Large intestine (tissue), 12 donors: ENCODE measurements around the gene LSM6. TPM values are rescaled to one million over a fixed set of nuclear protein-coding genes. Genes with fewer than 3 reads are reported as not detected.

Source experiments
- DNase-seq, 2 donors: peaks; one replicate each; pipeline versions ENCODE4 v3.0.0 to v3.0.0-alpha.2; 2013
- H3K27ac ChIP-seq: one replicate; pipeline ENCODE4 v1.5.1; 2013; ENCODE audit warnings: low read length
- H3K27me3 ChIP-seq: 2 replicates; pipeline ENCODE4 v1.6.1; 2013; ENCODE audit warnings: low read length; ENCODE audit not compliant: control insufficient read depth, insufficient read depth
- H3K36me3 ChIP-seq: 2 replicates; pipeline ENCODE4 v1.6.1; 2013; ENCODE audit warnings: low read length; ENCODE audit not compliant: control insufficient read depth, insufficient read depth
- H3K4me1 ChIP-seq: one replicate; pipeline ENCODE4 v1.6.1; 2013; ENCODE audit warnings: low read length; ENCODE audit not compliant: control insufficient read depth, insufficient read depth
- H3K4me3 ChIP-seq: one replicate; pipeline ENCODE4 v1.5.1; 2013; ENCODE audit warnings: low read length
- H3K9me3 ChIP-seq: one replicate; pipeline ENCODE4 v1.6.1; 2013; ENCODE audit warnings: mild to moderate bottlenecking, low read depth, low read length, moderate library complexity; ENCODE audit not compliant: control insufficient read depth
- WGBS: methylation state at CpG from one replicate; pipeline ENCODE4 v1.1.5; 2013; ENCODE audit warnings: low lambda C conversion rate; ENCODE audit not compliant: insufficient coverage; 5-methylcytosine and 5-hydroxymethylcytosine counted together
- long read RNA-seq, 11 donors: transcript quantifications; one replicate each; lab custom pipeline, GENCODE V29; 2026
- polyA plus RNA-seq: library from polyadenylated mRNA; unstranded; fragments of 120-200 nt; gene quantifications from one replicate; pipeline ENCODE4 v1.2.1, GENCODE V29; 2013

The LSM6 gene
- 76.4 TPM for polyA plus RNA-seq
- long read RNA-seq, donor 1, transcript LSM6-201 (4 exons, 2,259 nt) = major isoform, 30 of 39 reads
- long read RNA-seq, donor 1, partial matches to known transcripts = 5 of 39 reads
- long read RNA-seq, donor 1, other reads (novel, unspliced or antisense) = 0 of 39 reads
- long read RNA-seq, donor 2, transcript LSM6-201 (4 exons, 2,259 nt) = major isoform, 61 of 72 reads
- long read RNA-seq, donor 2, partial matches to known transcripts = 7 of 72 reads
- long read RNA-seq, donor 2, other reads (novel, unspliced or antisense) = 0 of 72 reads
- long read RNA-seq, donor 3, transcript LSM6-201 (4 exons, 2,259 nt) = major isoform, 89 of 105 reads
- long read RNA-seq, donor 3, partial matches to known transcripts = 11 of 105 reads
- long read RNA-seq, donor 3, other reads (novel, unspliced or antisense) = 0 of 105 reads
- long read RNA-seq, donor 4, transcript LSM6-201 (4 exons, 2,259 nt) = major isoform, 11 of 12 reads
- long read RNA-seq, donor 4, partial matches to known transcripts = 0 of 12 reads
- long read RNA-seq, donor 4, other reads (novel, unspliced or antisense) = 0 of 12 reads
- long read RNA-seq, donor 5, transcript LSM6-201 (4 exons, 2,259 nt) = major isoform, 39 of 40 reads
- long read RNA-seq, donor 5, partial matches to known transcripts = 0 of 40 reads
- long read RNA-seq, donor 5, other reads (novel, unspliced or antisense) = 0 of 40 reads
- long read RNA-seq, donor 6, transcript LSM6-201 (4 exons, 2,259 nt) = major isoform, 35 of 52 reads
- long read RNA-seq, donor 6, partial matches to known transcripts = 15 of 52 reads
- long read RNA-seq, donor 6, other reads (novel, unspliced or antisense) = 0 of 52 reads
- long read RNA-seq, donor 7, transcript LSM6-201 (4 exons, 2,259 nt) = major isoform, 18 of 22 reads
- long read RNA-seq, donor 7, partial matches to known transcripts = 0 of 22 reads
- long read RNA-seq, donor 7, other reads (novel, unspliced or antisense) = 0 of 22 reads
- long read RNA-seq, donor 8, transcript LSM6-201 (4 exons, 2,259 nt) = major isoform, 82 of 90 reads
- long read RNA-seq, donor 8, partial matches to known transcripts = 6 of 90 reads
- long read RNA-seq, donor 8, other reads (novel, unspliced or antisense) = 0 of 90 reads
- long read RNA-seq, donor 9, transcript LSM6-201 (4 exons, 2,259 nt) = major isoform, 52 of 63 reads
- long read RNA-seq, donor 9, partial matches to known transcripts = 7 of 63 reads
- long read RNA-seq, donor 9, other reads (novel, unspliced or antisense) = 0 of 63 reads
- long read RNA-seq, donor 10, transcript LSM6-201 (4 exons, 2,259 nt) = major isoform, 45 of 60 reads
- long read RNA-seq, donor 10, partial matches to known transcripts = 12 of 60 reads
- long read RNA-seq, donor 10, other reads (novel, unspliced or antisense) = 0 of 60 reads
- long read RNA-seq, donor 11, transcript LSM6-201 (4 exons, 2,259 nt) = major isoform, 40 of 43 reads
- long read RNA-seq, donor 11, partial matches to known transcripts = 0 of 43 reads
- long read RNA-seq, donor 11, other reads (novel, unspliced or antisense) = 0 of 43 reads

- Histone ChIP-seq H3K4me3 (peak within 1 kb of the TSS; percentile 96), H3K27me3 (no peaks in the 10 kb centered on the region), H3K27ac (peak within 1 kb of the TSS; percentile 87), H3K9me3 (peaks cover 2% of the 10 kb centered on the region), H3K4me1 (peaks cover 6% of the 10 kb centered on the region), H3K36me3 (peaks cover 2% of the 10 kb centered on the region)
- no CpG with 5 or more reads among the region's 75 CpGs for WGBS
- peak; percentile 63 to 92 for DNase-seq
These were observed at the start of gene LSM6 for GRCh38 chr4:146175541-146176453. Gene LSM6, plus strand, starts transcription at chr4:146175718. Its CDS starts 7,204 bp downstream, at chr4:146182922.

- DNase-seq = no peak
- no peaks in the 10 kb centered on the region for H3K27me3 ChIP-seq
- H3K36me3 ChIP-seq = no peaks in the 10 kb centered on the region
- H3K4me3 ChIP-seq = no peak overlapping the region
- H3K9me3 ChIP-seq = no peaks in the 10 kb centered on the region
- no peaks in the 10 kb centered on the region for H3K4me1 ChIP-seq
- no peak overlapping the region for H3K27ac ChIP-seq
- WGBS = 95% methylated on average over 4 of the region's 7 CpGs
These were observed 43.1 kb upstream of the LSM6 start for GRCh38 chr4:146132445-146132844.

- Histone ChIP-seq H3K27me3 (no peaks in the 10 kb centered on the region), H3K9me3 (no peaks in the 10 kb centered on the region), H3K36me3 (no peaks in the 10 kb centered on the region), H3K4me1 (no peaks in the 10 kb centered on the region), H3K4me3 (no peak overlapping the region), H3K27ac (no peak overlapping the region)
- no peak for DNase-seq
- no CpG with 5 or more reads among the region's 8 CpGs for WGBS
These were observed 40.6 kb upstream of the LSM6 start for GRCh38 chr4:146134761-146135445.

- no peak for DNase-seq
- H3K27me3 ChIP-seq = no peaks in the 10 kb centered on the region
- no peaks in the 10 kb centered on the region for H3K36me3 ChIP-seq
- H3K4me1 ChIP-seq = no peaks in the 10 kb centered on the region
- no peak overlapping the region for H3K27ac ChIP-seq
- no CpG with 5 or more reads among the region's 2 CpGs for WGBS
- no peaks in the 10 kb centered on the region for H3K9me3 ChIP-seq
- H3K4me3 ChIP-seq = no peak overlapping the region
These were observed 39.6 kb upstream of the LSM6 start for GRCh38 chr4:146135941-146136340.

GRCh38 chr4:146142768-146143167, 32.8 kb upstream of the LSM6 start:
- Histone ChIP-seq H3K36me3 (no peaks in the 10 kb centered on the region), H3K27me3 (no peaks in the 10 kb centered on the region), H3K9me3 (no peaks in the 10 kb centered on the region), H3K4me1 (peaks cover 4% of the 10 kb centered on the region), H3K27ac (no peak overlapping the region), H3K4me3 (no peak overlapping the region)
- peak in 1 of 2 donors; percentile 23 for DNase-seq

- Histone ChIP-seq H3K27me3 (no peaks in the 10 kb centered on the region), H3K9me3 (no peaks in the 10 kb centered on the region), H3K4me3 (no peak overlapping the region), H3K4me1 (peaks cover 4% of the 10 kb centered on the region), H3K27ac (no peak overlapping the region), H3K36me3 (no peaks in the 10 kb centered on the region)
- no peak for DNase-seq
- 100% methylated on average over 1 of the region's 3 CpGs for WGBS
These were observed 31.6 kb upstream of the LSM6 start for GRCh38 chr4:146143888-146144287.

GRCh38 chr4:146146918-146147317, 28.6 kb upstream of the LSM6 start:
- 86% methylated on average over 1 of the region's 3 CpGs for WGBS
- Histone ChIP-seq H3K4me1 (peaks cover 4% of the 10 kb centered on the region), H3K36me3 (no peaks in the 10 kb centered on the region), H3K27ac (peak overlapping the region; percentile 52), H3K9me3 (no peaks in the 10 kb centered on the region), H3K27me3 (no peaks in the 10 kb centered on the region), H3K4me3 (no peak overlapping the region)
- peak; percentile 64 to 77 for DNase-seq

- Histone ChIP-seq H3K36me3 (no peaks in the 10 kb centered on the region), H3K4me1 (peaks cover 4% of the 10 kb centered on the region), H3K27ac (peak overlapping the region; percentile 52), H3K4me3 (no peak overlapping the region), H3K27me3 (no peaks in the 10 kb centered on the region), H3K9me3 (no peaks in the 10 kb centered on the region)
- peak; percentile 59 to 77 for DNase-seq
- WGBS = 60% methylated on average over 1 of the region's 4 CpGs
These were observed 27.5 kb upstream of the LSM6 start for GRCh38 chr4:146148021-146148420.

- no peaks in the 10 kb centered on the region for H3K27me3 ChIP-seq
- no peak overlapping the region for H3K4me3 ChIP-seq
- no peaks in the 10 kb centered on the region for H3K4me1 ChIP-seq
- 63% methylated on average over 1 of the region's 2 CpGs for WGBS
- H3K36me3 ChIP-seq = no peaks in the 10 kb centered on the region
- peak in 1 of 2 donors; percentile 31 for DNase-seq
- H3K9me3 ChIP-seq = no peaks in the 10 kb centered on the region
- no peak overlapping the region for H3K27ac ChIP-seq
These were observed 21.5 kb upstream of the LSM6 start for GRCh38 chr4:146154057-146154456.
